Endometrial microvascular endothelial cells (primary cell): ENCODE measurements around the gene HIPK2. TPM values are rescaled to one million over a fixed set of nuclear protein-coding genes. Genes with fewer than 3 reads are reported as not detected.

Experiments
- in situ Hi-C: cut with HindIII; loops from 2 replicates; pipeline ENCODE4 v1.10.0; 2017; ENCODE audit warnings: low sequenced_read_pairs, low pct_unique_long_range_greater_than_20kb; ENCODE audit errors: inconsistent ontology term
- total RNA-seq: library from RNA; depleted of rRNA; stranded (reverse); fragments of >200 nt; gene quantifications from one replicate; pipeline ENCODE4 v1.2.3, GENCODE V29; 2015; ENCODE audit errors: inconsistent ontology term

Gene HIPK2
- 17.9 TPM for total RNA-seq

DNA sequence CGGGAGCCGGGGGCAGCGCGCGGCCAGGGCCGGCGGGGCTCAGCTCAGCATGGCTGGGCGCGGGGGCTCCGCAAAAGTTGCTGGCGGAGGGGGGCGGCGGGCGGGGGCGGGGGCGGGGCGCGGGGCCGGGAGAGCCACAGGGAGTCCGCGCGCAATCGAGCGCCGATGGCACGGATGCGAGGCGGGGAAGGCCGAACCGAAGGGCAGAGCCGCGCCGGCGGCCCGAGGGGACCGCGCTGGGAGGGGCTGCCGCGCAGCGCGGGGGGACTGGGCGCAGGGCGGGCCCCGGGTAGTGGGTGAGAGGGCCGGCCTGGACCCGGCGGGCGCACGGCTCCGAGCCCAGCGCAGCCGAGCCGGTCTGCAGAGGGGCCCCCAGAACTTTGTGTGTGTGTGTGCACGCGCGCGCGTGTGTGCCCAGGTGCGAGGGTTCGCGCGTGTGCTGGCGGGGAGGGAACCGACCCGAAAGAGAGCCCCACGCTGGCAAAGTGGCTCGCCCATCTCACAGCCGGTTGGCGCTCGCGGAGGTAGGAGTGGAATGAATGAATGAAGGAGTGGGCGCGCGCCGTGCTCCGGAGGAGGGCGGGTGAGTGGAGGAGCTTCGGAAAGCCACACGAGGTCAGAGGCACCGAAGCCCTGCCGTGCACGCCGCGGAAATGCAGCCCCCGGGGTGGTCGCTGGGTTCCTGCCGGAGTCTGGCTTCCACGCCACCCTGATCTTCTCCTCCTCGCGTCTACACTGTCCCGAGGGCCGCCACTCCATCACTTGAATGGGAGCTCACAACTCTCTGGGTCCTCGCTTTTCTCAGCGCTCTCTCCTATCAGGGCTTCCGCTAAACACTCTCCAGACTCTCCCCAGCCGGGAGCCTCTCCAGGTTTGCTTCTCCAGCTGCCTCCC, at the start of gene HIPK2:
Gene HIPK2 (minus strand): TSS at position 51 of the 894 bp plus-strand sequence. CDS start 375 bp downstream, outside the sequence.
- in situ Hi-C loops: loop anchor here (25.0 kb wide), 1 partner anchor 184 kb away; no protein-coding TSS in a partner anchor

DNA sequence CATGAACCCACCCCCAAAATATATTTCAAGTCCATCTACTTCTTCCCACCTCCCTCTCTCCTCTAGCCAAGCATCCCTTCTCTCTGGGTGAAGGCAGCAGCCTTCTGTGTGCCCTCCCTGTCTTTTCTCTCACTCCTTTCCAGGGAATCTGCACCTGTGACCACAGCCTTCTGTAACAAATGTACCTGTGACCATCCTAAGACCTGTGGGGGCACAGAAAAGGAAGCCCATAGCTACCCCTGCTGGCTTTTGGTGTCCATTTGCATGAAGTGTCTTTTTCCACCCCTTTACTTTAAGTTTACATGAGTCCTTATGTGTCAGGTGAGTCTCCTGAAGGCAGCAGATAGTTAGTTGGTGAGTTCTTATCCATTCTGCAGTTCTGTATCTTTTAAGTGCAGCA, 49.2 kb upstream of the HIPK2 start:
- in situ Hi-C loops: no loop called here

DNA sequence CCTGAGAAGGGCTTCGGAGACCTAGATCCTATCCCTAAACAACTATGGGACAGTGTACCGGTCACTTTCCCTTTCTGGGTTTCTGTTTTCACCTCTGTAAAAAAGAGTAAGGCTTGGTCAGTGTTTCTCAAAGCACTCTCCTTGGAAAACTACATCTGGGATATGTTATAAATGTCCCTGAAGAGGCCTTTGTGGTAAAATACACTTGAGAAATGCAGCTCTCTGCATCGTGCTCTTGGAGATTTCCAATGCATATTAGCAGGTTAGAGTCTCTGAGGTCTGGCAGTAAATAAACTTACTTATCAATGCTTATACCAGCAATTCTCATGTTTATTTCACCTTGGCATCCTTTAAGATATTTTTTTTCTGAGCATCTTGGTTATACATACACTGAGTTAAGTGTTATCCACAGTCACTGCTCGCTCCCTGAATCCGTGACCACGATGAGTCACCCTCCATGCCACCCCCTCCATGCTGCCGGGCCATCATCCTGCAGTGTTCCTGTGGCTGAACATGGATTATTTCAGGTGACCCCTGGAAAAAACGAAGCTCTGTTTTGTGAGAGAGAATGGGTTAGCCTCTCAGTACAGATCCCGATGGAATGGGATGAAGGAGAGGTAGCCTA, 48.0 kb upstream of the HIPK2 start:
- in situ Hi-C loops: no loop called here

DNA sequence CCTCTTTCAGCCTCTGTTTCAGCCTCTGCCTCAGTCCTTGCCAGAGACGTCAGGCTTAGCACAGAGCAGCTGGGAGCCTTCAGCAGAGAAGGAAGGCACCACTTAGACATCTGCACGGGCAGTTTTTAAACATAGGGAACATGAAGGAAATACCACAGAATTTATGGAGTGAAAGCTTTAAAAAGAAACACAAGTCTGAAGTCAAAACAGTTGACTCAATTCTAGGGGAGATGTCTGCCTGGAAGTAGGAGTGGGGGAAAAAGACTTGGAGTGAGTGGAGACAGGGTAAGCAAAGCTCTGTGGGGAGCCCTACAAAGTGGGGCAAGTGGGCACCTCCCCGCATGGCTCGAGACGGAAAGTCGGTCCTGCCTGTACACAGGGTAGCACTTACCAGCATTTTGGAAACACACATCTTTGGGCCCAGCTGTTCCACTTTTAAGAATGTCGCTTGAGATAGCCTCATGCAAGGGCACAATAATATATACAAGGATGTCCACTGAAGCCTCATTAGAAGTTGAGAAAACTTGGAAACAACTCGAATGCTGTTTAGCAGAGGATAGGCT, 46.2 kb upstream of the HIPK2 start:
- in situ Hi-C loops: no loop called here

DNA sequence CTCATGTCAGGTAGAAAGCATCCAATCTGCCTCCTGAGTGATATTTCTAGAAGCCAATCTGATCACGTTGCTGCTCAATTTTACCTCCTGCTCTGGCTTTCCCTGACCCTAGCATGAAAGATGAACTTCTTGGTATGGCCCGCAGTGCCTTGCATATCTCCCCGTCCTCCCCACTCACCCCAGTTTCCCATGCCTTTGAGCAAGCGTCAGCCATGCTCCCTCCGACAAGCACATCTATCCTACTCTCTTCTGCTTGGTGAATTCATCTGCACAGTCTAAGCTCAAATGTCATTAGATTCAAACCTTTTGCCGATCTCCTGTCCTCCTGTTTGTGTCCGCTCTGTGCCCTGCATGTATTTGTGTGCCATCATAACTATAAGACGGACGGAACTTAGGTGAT, 45.1 kb upstream of the HIPK2 start:
- in situ Hi-C loops: no loop called here

DNA sequence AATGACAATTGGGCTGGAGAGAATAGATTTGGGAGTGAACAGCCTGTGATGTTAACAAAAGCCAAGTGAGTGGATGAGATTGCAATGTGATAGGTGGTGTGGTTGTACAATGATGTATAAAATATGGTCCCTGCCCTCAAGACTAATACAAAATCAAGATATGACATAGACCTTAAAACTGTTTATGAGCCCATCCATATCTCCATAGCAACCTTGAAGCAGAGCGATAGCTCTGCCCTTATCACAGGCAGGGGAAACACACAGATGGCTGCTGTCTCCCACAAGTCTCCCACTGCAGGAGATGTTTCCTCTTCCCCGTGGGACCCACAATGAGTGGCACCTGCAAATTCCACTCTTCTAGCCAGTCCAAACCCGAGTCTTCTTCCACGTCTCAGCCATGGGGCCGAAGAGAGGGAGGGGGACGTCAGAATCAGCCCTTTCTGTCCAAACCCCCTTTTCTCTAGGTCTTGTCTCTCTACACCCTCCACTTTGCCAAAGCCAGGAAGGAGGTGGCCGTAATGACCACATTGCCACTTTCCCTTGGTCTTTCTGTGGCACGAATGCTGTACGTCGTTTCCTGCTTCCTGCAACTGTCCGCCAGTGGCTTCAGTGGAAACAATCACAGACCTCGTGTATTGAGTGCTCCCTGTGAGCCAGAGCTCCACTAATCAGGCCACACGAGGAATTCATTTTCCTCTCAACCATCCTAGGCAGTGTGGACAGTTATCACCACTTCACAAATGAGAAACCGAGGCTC, 43.7 kb upstream of the HIPK2 start:
- in situ Hi-C loops: no loop called here

DNA sequence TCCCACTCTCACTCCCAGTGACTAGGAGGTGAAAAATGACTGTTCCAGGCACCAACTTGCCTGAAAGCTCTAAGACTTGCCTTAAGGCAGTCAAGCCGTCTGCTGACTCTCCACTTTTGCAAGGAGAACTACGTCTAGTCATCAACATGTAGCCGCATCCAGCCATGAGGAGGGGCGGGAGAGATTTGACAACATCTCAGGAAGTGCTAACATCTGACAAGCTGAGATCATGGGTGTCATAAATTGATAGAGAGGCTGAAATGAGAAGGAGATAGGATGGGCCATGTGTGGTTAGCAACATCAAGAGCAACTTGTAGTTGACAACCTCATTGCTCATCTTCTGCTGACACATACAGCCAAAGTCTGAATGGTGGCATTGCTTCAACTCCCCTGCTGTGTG, 42.3 kb upstream of the HIPK2 start:
- in situ Hi-C loops: no loop called here

DNA sequence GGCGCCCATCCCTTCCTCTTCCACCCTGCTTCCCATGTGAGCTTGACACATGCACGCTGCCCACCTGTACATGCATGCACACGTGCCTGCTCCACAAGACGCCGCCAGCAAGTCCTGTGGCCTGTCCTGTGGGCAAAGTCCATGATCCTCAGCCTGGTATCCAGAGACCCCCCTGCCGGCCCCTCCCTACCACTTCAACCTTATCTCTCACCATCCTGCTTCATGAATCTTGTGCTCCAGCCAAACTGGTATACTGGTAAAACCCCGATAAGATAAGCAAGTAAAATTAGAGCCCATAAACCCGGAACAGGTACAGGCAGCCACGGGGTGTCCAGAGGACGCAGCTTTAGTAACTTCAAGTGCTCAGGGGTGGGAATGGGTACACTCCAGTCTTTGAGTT, 39.5 kb upstream of the HIPK2 start:
- in situ Hi-C loops: no loop called here

DNA sequence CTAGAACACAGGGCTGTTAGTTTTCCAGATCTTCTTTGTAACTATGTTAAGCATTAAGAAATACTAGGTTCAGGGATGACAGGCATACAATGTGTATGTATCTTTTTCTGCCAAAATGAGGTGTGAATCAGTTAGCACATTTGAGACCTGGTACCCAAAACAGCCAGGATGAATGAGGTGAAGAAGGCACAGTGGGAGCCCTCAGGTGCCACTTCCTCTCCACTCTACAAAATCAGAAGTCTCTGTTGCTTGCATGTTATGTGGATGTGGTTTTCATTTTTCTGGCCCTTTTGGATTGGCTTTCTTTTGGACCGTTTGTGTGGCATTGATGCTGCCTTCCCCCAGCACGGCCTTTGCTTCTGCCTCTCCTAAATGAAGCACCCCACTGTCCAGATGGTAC, 35.9 kb upstream of the HIPK2 start:
- in situ Hi-C loops: no loop called here

DNA sequence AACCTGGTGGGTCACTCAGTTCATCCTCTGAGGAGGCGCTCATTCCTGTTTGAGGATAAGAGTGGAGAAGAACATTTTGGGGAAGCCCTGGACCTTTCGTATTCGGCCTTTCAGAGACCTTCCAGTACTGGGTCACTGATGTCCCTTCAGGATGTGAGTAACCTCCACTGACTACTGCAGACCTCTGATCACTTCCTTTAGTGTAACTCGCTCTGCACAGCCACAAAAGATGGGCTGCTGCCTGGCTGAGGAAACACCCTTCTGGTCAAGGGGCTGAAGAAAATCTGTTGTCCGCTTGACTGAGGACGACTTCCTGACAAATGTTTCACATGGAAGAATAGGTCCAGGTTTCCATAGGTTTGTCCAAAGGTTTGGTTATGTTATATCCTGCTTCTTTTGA, 35.4 kb upstream of the HIPK2 start:
- in situ Hi-C loops: no loop called here

DNA sequence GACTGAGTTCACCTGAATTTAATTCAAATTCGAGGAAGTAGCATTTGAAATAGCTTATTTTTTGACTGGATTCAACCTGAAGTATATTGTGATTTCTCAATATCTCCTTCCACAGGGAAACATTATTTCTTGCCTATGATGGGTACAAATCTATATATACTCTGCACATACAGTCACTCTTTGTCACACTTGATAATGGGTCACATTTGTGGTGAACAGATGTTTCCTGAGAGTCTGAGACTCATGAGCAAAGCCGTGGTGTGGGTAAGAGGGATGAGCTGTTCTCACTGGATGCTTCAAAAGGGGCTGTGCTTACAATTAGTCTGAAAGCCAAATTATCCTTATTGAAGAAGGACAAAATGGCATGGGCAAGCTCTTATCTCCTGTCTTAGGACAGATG, 33.3 kb upstream of the HIPK2 start:
- in situ Hi-C loops: no loop called here

DNA sequence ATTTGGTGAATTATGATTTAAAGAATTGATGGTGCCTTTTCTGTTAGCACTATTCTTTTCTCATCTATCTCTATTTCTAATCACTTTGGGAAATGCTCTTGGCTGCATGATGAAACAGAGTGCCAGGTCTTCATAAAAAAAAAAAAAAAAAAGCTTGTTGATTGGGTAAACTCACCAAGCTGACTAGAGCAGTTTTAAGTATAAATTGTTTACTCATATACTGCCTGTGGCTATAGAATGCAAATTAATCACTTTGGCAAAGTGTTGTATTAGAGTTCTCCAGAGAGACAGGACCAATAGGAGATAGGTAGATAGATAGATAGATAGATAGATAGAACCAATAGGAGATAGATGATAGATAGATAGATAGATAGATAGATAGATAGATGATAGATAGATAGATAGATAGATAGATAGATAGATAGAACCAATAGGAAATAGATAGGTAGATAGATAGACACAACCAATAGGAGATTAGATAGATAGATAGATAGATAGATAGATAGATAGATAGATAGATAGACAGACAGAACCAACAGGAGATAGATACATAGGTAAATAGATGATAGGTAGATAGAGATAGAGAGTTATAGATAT, 31.1 kb upstream of the HIPK2 start:
- in situ Hi-C loops: no loop called here

DNA sequence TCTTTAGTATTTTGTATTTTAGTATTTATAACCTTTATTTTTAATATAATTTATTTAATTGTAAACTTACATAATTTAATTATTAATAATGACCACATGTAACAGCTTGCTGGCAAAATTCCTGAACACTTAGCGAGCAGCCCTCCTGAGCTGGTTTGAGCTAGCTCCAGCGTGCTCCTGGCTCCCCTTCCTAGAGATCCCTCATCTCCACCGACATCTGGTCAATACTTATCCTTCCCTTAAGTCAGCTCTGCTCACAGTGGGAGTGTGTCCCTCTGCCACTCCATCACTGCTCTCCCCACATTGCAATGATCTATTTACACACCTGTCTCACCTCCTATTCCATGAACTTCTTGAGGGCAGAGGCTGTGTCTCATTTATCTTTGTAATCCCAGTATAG, 30.6 kb upstream of the HIPK2 start:
- in situ Hi-C loops: no loop called here

DNA sequence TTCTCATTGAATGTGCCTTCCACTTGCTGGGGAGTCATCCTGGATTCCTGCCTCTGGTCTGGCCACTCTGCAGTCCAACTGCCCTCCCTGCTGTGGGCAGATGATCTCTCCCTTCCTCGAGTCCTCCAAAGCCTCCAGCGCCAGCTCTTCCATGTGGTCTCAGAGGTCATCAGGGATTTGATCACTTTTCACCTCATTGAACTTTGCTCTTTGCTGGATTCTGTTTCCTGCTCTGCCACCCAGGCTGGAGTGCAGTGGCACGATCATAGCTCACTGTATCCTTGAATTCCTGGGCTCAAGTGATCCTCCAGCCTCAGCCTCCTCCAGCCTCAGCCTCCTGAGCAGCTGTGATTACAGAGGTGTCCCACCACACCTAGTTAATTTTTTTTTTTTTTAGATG, 29.2 kb upstream of the HIPK2 start:
- in situ Hi-C loops: no loop called here

DNA sequence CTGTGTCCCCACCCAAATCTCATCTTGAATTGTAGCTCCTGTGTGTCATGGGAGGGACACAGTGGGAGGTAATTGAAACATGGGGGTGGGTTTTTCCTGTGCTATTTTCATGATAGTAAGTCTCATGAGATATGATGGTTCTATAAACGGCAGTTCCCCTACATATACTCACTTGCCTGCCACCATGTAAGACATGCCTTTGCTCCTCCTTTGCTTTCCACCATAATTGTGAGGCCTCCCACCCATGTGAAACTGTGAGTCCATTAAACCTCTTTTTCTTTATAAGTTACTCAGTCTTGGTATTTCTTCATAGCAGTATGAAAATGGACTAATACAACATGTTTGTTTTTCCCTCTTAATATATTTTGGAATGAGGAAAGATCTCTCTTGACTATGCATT, 26.8 kb upstream of the HIPK2 start:
- in situ Hi-C loops: no loop called here

DNA sequence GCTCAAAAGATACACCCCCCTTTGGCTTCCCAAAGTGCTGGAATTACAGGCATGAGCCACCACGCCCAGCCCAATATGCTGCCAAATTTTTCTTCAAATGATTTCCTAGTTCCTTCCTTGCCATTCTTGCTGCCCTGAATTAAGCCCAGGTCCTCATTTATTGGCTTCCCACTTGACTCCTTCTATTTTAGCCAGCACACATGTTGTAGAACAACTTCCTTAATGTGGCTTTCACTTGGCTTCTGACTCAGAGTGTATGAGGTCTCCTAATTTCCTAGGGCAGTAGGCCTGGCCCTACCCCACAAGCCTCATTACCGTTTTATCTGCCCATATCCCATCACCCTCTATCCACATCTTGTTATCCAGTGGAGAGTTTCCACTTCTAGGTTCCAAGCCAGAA, 21.8 kb upstream of the HIPK2 start:
- in situ Hi-C loops: loop anchor here (25.0 kb wide), 1 partner anchor 163 kb away; no protein-coding TSS in a partner anchor

DNA sequence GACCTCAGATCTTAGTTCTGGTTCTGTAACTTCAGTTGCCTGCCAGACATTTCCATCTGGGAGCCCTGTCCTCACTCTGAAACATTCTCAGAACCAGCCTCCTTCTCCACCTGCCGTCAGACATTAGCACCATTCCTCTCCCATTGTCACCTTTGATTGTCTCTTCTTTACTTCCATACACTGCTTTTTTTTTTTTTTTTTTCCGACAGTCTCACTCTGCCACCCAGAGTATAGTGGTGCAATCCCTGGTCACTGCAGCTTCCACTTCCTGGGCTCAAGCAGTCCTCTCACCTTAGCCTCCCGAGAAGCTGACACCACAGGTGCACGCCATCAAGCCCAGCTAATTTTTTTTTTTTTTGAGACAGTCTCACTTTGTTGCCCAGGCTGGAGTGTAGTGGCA, 21.1 kb upstream of the HIPK2 start:
- in situ Hi-C loops: loop anchor here (25.0 kb wide), 1 partner anchor 163 kb away; no protein-coding TSS in a partner anchor

DNA sequence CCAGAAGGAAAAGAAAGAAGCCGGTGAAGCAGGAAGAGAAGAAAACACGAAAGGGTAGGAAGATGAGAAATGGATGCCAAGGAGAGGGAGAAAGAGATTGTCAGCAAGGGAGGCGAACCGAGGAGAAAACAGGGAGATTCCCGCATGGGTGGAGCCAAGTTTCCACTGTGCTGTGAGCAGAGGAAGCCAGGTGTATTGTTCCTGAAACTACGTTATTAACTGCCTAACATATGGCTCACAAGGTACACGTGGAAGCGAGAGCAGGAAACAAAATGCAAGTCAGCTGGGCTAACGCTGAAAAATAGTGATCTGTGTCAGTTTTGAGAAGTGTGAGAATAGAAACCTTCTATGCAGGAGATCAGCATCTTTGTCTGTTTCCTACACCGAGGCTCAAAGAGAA, 20.4 kb upstream of the HIPK2 start:
- in situ Hi-C loops: loop anchor here (25.0 kb wide), 1 partner anchor 164 kb away; no protein-coding TSS in a partner anchor

DNA sequence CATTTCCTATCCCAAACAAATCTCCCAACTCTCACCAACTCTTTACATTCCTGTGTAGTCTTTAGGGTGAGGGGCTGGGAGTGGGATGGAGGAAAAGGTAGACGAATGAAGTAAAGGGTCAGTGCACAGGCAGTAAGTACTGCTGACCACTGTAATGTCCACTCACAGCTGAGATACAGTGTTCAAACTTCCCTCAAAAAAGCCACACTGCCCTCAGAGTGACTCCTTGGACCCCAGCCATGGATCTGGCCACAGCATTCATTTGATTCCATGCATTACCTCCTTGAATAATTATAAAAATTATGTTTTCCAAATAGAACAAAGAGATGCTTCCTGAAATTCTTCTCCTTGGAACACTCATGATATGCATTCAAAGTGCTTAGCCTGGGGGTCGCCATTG, 19.8 kb upstream of the HIPK2 start:
- in situ Hi-C loops: loop anchor here (25.0 kb wide), 1 partner anchor 165 kb away; no protein-coding TSS in a partner anchor
